GM18520 (cell line): ENCODE measurements around the gene S100G.

Experiments
- ATAC-seq: cut with Tn5 transposase; IDR thresholded peaks from one replicate; pipeline ENCODE4 v1.9.1; 2021; ENCODE audit not compliant: unreplicated experiment

S100G gene

GRCh38 chrX:16646366-16647138 is 3.4 kb upstream of the S100G start:
- ATAC-seq, result no peak

- no peak for ATAC-seq
Measured at GRCh38 chrX:16651391-16652024, 1.6 kb downstream of the S100G start.

- ATAC-seq, result no peak
Measured at GRCh38 chrX:16653424-16653823, 3.5 kb downstream of the S100G start.

- no peak for ATAC-seq
Measured at GRCh38 chrX:16654093-16654492, 4.1 kb downstream of the S100G start.

- ATAC-seq, result no peak
Measured at GRCh38 chrX:16658284-16658683, 8.3 kb downstream of the S100G start.

- no peak for ATAC-seq
Measured at GRCh38 chrX:16659321-16659720, 9.4 kb downstream of the S100G start.

DNA sequence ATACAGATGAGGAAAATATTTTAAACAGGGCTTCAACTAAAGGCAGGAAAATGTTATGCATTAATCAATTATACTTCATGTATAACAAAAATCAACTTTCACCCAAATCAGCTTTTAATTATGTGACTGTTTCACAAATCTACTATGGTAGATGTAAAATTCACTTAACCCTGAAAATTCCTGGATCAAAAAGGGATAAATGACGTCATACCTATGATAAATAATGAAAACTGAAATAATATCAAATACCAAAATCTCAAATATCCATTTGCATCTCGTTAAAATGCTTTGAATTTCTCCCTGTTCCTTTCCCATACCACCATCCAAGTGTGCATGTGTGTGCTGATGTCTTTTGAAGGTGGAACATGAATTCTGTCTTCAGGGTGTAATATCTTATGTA is 11.5 kb downstream of the S100G start:
- no peak for ATAC-seq

GRCh38 chrX:16662402-16662801 is 12.4 kb downstream of the S100G start:
- no peak for ATAC-seq

DNA sequence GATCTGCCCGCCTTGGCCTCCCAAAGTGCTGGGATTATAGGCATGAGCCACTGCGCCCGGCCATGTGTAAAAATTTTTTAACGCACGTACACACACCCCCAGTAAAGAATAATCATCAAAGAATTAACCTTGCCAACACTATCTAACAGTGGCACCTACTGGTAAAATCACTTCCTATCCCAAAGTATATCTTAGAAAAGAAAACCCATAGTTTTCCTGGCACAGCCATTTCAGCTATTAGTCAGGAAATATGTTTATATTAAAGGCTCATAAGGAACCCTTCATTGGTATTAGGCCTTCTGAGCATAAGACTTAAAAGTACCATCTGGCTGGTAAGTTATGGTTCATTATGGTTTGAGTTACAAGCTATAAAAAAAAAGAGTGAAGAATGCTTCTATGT is 14.1 kb downstream of the S100G start:
- ATAC-seq, result no peak

DNA sequence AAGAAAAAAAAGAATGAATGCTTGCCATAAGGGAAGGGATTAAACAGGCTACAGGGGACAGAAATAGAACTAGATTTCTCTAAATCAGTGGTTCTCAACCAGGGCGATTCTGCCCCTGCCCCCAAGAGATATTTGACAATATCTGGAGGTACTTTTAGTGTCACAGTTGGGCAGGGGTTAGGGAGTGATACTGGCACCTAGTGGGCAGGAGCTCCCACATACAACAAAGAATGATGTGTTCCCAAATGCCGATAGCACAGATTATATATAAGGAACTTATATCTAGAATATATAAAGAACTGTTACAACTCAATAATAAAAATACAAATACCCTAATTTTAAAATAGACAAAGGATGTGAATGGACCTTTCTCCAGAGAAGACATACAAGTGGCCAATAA is 14.7 kb downstream of the S100G start:
- ATAC-seq, result no peak

DNA sequence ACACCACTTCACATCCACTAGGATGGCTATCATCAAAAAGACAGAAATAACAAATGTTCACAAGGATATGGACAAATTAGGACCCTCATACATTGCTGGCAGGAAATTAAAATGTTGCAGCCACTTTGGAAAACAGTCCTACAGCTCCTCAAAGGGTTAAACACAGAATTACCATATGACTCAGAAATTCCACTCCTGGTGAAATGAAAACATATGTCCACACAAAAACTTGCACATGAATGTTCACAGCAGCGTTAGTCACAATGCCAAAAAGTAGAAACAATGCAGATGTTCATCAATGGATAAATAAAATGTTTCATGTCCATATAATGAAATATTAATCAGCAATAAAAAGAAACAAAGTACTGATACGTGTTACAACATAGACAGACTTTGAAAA is 15.1 kb downstream of the S100G start:
- no peak for ATAC-seq

GRCh38 chrX:16666541-16666940 is 16.6 kb downstream of the S100G start:
- no peak for ATAC-seq

DNA sequence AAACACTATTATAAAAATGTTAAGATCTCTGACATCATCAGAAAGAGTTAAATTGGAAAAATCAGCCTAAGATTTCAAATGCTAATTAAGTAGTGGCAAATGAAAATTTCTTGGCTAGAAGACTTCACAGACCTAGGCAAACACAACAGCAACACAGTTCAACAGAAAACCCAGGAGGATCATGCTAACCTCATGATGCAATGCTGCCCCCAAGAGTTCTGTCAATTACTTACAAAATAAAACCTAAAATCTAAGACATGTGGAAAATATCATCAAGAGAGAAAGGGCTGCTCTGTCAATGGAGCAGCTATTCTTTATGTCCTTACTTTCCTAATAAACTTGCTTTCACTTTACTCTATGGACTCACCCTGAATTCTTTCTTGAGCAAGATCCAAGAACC is 21.0 kb downstream of the S100G start:
- ATAC-seq, result no peak

DNA sequence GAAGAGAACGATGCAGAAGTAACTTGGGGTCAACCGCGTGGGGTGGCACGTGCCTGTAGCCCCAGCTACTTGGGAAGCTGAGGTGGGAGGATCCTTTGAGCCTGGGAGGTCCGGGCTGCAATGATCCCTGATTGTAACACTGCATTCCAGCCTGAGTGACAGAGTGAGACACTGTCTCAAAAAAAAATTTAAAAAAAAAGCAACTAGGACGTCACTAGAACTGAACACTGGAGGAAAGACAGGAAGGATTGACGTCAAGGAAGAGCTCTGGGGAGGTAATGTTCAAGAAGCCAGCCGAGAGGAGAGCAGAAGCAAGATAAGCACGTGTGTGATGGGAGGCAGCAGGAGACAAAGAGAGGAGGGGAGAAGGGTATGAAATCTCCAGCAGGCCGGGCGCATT is 28.7 kb downstream of the S100G start:
- ATAC-seq, result no peak

- ATAC-seq, result no peak
Measured at GRCh38 chrX:16683007-16683664, 33.2 kb downstream of the S100G start.

GRCh38 chrX:16687514-16687913 is 37.6 kb downstream of the S100G start:
- ATAC-seq, result no peak

DNA sequence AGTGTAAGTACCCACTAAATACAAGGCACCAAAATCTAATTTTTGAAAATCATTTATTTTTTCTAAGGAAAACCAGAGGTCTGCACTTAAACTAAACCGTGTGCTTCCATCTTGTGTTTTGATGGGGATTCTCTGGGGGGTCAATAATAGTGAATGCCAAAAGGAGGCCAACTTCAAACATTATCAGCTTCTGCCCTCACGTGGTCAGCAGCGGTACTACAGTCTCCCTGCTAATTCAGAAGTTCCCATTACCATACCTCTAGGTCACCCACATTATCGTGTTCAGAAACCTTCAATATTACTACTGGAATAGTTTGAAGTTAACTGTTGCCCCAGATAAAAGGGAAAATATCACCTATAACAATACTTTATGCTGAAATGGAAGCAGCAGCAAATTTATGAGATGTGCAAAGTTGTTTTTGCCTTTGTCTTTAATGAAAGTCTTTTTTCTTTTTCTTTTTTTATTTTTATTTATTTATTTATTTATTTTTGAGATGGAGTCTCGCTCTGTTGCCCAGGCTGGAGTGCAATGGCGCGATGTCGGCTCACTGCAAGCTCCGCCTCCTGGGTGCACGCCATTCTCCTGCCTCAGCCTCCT is 45.2 kb downstream of the S100G start:
- ATAC-seq, result no peak

DNA sequence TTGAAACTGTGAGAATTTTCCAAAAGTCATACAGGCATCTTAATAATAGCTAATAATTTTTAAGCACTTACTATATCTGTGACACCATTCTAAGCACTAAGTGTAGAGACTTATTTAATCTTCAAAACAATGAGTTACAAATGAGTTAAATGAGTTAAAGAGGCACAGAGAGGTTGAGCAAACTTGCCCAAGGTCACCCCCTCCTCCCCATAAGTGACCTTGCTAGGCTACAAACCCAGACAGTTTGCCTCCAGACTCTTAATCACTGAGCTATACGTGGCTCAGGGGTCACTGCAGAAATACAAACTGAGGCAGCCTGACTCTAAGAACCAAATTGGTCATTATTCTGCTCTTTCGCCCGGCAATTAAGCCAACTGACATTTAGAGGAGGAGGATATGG is 47.0 kb downstream of the S100G start:
- no peak for ATAC-seq

DNA sequence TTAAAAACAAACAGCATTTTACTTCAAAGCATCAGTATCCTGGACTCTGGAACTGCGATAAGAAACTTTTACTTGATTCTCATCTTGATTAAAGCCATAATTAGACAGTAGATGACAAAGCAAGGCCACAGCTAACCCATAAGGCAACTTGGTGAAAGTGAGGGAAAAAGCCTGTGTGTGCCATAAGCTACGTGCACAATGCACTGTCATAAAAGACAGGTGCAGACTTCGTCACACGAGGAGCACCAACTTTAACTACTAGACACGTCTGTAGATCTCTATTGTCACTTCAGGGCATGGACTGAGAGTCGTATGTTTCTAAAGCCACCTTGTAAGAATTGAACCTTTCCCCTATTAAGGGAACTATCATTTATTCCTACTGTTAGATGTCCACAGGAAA is 49.4 kb downstream of the S100G start:
- ATAC-seq, result no peak

- ATAC-seq, result no peak
Measured at GRCh38 chrX:16700734-16701133, 50.8 kb downstream of the S100G start.

- no peak for ATAC-seq
Measured at GRCh38 chrX:16702700-16703599, 53.0 kb downstream of the S100G start.
